HG03457 (cell line): ENCODE data around the gene THAP3.

Experiments
- ATAC-seq: cut with Tn5 transposase; IDR thresholded peaks from one replicate; pipeline ENCODE4 v1.9.1; 2021; ENCODE audit warnings: moderate number of reproducible peaks; ENCODE audit not compliant: unreplicated experiment

Gene THAP3

GRCh38 chr1:6624710-6625583, at the start of gene THAP3:
TSS of gene THAP3 (plus strand) at chr1:6624868. CDS start at chr1:6625219, 351 bp downstream.
- ATAC-seq, result no peak

GRCh38 chr1:6577831-6578525, 46.7 kb upstream of the THAP3 start:
- no peak for ATAC-seq

- no peak for ATAC-seq
Measured at GRCh38 chr1:6578624-6579373, 45.9 kb upstream of the THAP3 start.

GRCh38 chr1:6579374-6580118, 45.1 kb upstream of the THAP3 start, which contains the start of gene ZBTB48:
TSS of gene ZBTB48 (plus strand) at chr1:6579994. CDS start at chr1:6580610, 616 bp downstream.
- ATAC-seq, result peak; percentile 96

- ATAC-seq, result no peak
Measured at GRCh38 chr1:6580119-6580592, 44.5 kb upstream of the THAP3 start.

GRCh38 chr1:6580593-6581409, 43.9 kb upstream of the THAP3 start:
- no peak for ATAC-seq

- no peak for ATAC-seq
Measured at GRCh38 chr1:6581561-6582305, 42.9 kb upstream of the THAP3 start.

- ATAC-seq, result no peak
Measured at GRCh38 chr1:6582370-6582769, 42.3 kb upstream of the THAP3 start.

- ATAC-seq, result no peak
Measured at GRCh38 chr1:6584126-6585080, 40.3 kb upstream of the THAP3 start.

GRCh38 chr1:6585081-6585722, 39.5 kb upstream of the THAP3 start:
- ATAC-seq, result no peak

- no peak for ATAC-seq
Measured at GRCh38 chr1:6585841-6586240, 38.8 kb upstream of the THAP3 start.

GRCh38 chr1:6586404-6586816, 38.3 kb upstream of the THAP3 start:
- no peak for ATAC-seq

GRCh38 chr1:6587261-6588005, 37.2 kb upstream of the THAP3 start:
- ATAC-seq, result no peak

- ATAC-seq, result no peak
Measured at GRCh38 chr1:6588128-6588892, 36.4 kb upstream of the THAP3 start.

GRCh38 chr1:6588893-6589520, 35.7 kb upstream of the THAP3 start:
- ATAC-seq, result no peak
